Adrenal gland (tissue), 12 donors: ENCODE data around the gene CIB1. TPM values are rescaled to one million over a fixed set of nuclear protein-coding genes. Genes with fewer than 3 reads are reported as not detected.
"Not testable (repeated sequence)": the region's sequence is repeated elsewhere in the genome, so short reads cannot be mapped to it uniquely, and the experiment has no call there.

Experiments used
- DNase-seq, 7 donors: peaks; one replicate each; pipeline ENCODE4 v3.0.0-alpha.2; 2019 to 2020
- H3K27ac ChIP-seq, 5 donors: fragments of 200-600 bp; sonication (generic) in 4 of 5; 1 replicate in 3 of 5; 2 replicates in 2 of 5; pipeline versions ENCODE4 v1.5.1 to v1.8.0; 2016 to 2020; ENCODE audit warnings: mild to moderate bottlenecking in 1 of 5
- H3K27me3 ChIP-seq: fragments of 200-600 bp; 2 replicates; pipeline ENCODE4 v1.8.0; 2021
- H3K36me3 ChIP-seq, 2 donors: fragments of 200-600 bp; replicated peaks in 1 of 2; 1 replicate in 1 of 2; 2 replicates in 1 of 2; pipeline versions ENCODE4 v1.5.1 to v1.8.0; 2018 to 2022
- H3K4me1 ChIP-seq, 2 donors: fragments of 200-600 bp; replicated peaks in 1 of 2; 1 replicate in 1 of 2; 2 replicates in 1 of 2; pipeline versions ENCODE4 v1.5.1 to v1.8.0; 2018 to 2021
- H3K4me3 ChIP-seq, 4 donors: fragments of 200-600 bp; sonication (generic) in 3 of 4; one replicate each; pipeline ENCODE4 v1.5.1; 2016 to 2018
- H3K9me3 ChIP-seq, 3 donors: fragments of 200-600 bp; sonication (generic) in 1 of 3; replicated peaks in 1 of 3; 1 replicate in 2 of 3; 2 replicates in 1 of 3; pipeline versions ENCODE4 v1.5.1 to v1.8.0; 2016 to 2021
- CTCF ChIP-seq, 6 experiments: fragments of 450-650 bp in 4 of 6; fragments of 200-600 bp in 2 of 6; sonication (generic) in 1 of 6; IDR thresholded peaks; 1 replicate in 5 of 6; 2 replicates in 1 of 6; pipeline versions ENCODE4 v1.5.1 to v1.8.0; 2016 to 2021; ENCODE audit warnings: antibody characterized with exemption in 6 of 6, mild to moderate bottlenecking in 2 of 6, moderate library complexity in 1 of 6
- POLR2A ChIP-seq, 2 donors: fragments of 450-650 bp; IDR thresholded peaks; one replicate each; pipeline ENCODE4 v1.6.1; 2017; ENCODE audit warnings: antibody characterized with exemption in 2 of 2, mild to moderate bottlenecking in 2 of 2, moderate library complexity in 1 of 2
- WGBS, 4 donors: extraction: QIAGEN DNeasy Blood & Tissue Kit in 2 of 4; methylation state at CpG; one replicate each; pipeline versions ENCODE4 v1.1.5 to v1.1.7; 2013 to 2017; 5-methylcytosine and 5-hydroxymethylcytosine counted together
- intact Hi-C, 2 donors: fragments of 100-400 bp; cut with DNase I; formaldehyde crosslinking; loops; one replicate each; pipeline versions ENCODE4 v1.14.1 to v1.15.0; 2022 to 2023
- polyA plus RNA-seq, 3 donors: library from polyadenylated mRNA; stranded (reverse); fragments of 200-250 nt in 2 of 3; fragments of 350-450 nt in 1 of 3; fragmentation: Illumina TruSeq in 1 of 3; extraction: RNeasy Lipid Tissue Mini Kit (QIAGEN cat#74804) in 1 of 3; gene quantifications; one replicate each; pipeline ENCODE4 v1.2.3, GENCODE V29; 2013 to 2014
- total RNA-seq, 9 donors: library from RNA; depleted of rRNA in 4 of 9; stranded (reverse); fragments of >200 nt in 4 of 9; fragments of 120-200 nt in 1 of 9; fragmentation: NEBNext Ultra II Directional in 1 of 9; extraction: Animal tissue kit (Norgen Biotek cat#: 25700) in 1 of 9; gene quantifications; one replicate each; pipeline versions ENCODE4 v1.1.0 to v1.2.4, GENCODE V29; 2013 to 2023
- donor health status: healthy with polysubstance abuse.
- donor health status: Bipolar disorder and iron deficiency.
- donor health status: DM: yes; HTN: yes; CAD: no.
- donor health status: DM: no; HTN: no; CAD: no.
- donor health status: DM: no; HTN: no; CAD: no.
- donor health status: DM: yes; HTN: yes; CAD: no.

CIB1 gene
- total and polyA plus RNA-seq, 12 donors: 38.8 to 259 (median 135) TPM

- no peak for DNase-seq
- WGBS, 4 donors: 73 to 82% (median 77%) methylated on average over 6 to 10 of the region's 10 CpGs
- Histone ChIP-seq H3K4me1 (peaks cover 46 to 84% of the 10 kb centered on the region in 2 donors), H3K4me3 (no peak overlapping the region), H3K9me3 (no peaks in the 10 kb centered on the region), H3K36me3 (no peaks in the 10 kb centered on the region), H3K27ac (peak overlapping the region in 4 of 5 donors; percentile 21 to 80 (median 64)), H3K27me3 (no peaks in the 10 kb centered on the region)
- TF ChIP-seq CTCF (IDR thresholded peaks at IDR 0.05) (no peak), POLR2A (IDR thresholded peaks at IDR 0.05) (no peak)
- intact Hi-C loops: no loop called here
Observed at GRCh38 chr15:90189781-90190467, 43.8 kb downstream of the CIB1 start.

GRCh38 chr15:90188914-90189748 lies 44.6 kb downstream of the CIB1 start:
- Histone ChIP-seq H3K27ac (peak overlapping the region in 3 of 5 donors; percentile 24 to 93 (median 80)), H3K36me3 (no peaks in the 10 kb centered on the region), H3K4me3 (no peak overlapping the region), H3K4me1 (peaks cover 46 to 88% of the 10 kb centered on the region in 2 donors), H3K9me3 (no peaks in the 10 kb centered on the region), H3K27me3 (no peaks in the 10 kb centered on the region)
- intact Hi-C loops: no loop called here
- DNase-seq: peak in 1 of 7 donors; percentile 33
- TF ChIP-seq POLR2A (IDR thresholded peaks at IDR 0.05): no peak
- TF ChIP-seq CTCF (IDR thresholded peaks at IDR 0.05): no peak
- WGBS, 4 donors: 69 to 75% (median 71%) methylated on average over 8 of the region's 8 CpGs

- H3K36me3 ChIP-seq, H3K9me3 ChIP-seq, H3K27me3 ChIP-seq, H3K4me3 ChIP-seq, intact Hi-C loops, DNase-seq: not testable (repeated sequence)
- WGBS, 4 donors: 73 to 97% (median 96%) methylated on average over 7 of the region's 7 CpGs
- peaks cover 47 to 90% of the 10 kb centered on the region in 2 donors for H3K4me1 ChIP-seq
- peak overlapping the region in 2 of 5 donors; percentile 6 to 93 for H3K27ac ChIP-seq
Observed at GRCh38 chr15:90188065-90188464, 45.7 kb downstream of the CIB1 start.

- Histone ChIP-seq H3K4me1 (peaks cover 41 to 85% of the 10 kb centered on the region in 2 donors), H3K27ac (peak overlapping the region in 2 of 5 donors; percentile 27 to 93), H3K9me3 (no peaks in the 10 kb centered on the region), H3K27me3 (no peaks in the 10 kb centered on the region), H3K36me3 (no peaks in the 10 kb centered on the region), H3K4me3 (no peak overlapping the region)
- WGBS, 4 donors: 58 to 78% (median 67%) methylated on average over 7 to 8 of the region's 8 CpGs
- intact Hi-C loops: no loop called here
- TF ChIP-seq POLR2A (IDR thresholded peaks at IDR 0.05) (no peak), CTCF (IDR thresholded peaks at IDR 0.05) (no peak)
- no peak for DNase-seq
Observed at GRCh38 chr15:90187257-90187868, 46.4 kb downstream of the CIB1 start.
